NAMALWA (cell line): ENCODE results near the gene CADM1.
A peak's percentile ranks its signal among the peaks of the same experiment; 100 is the strongest.

Experiments
- DNase-seq: peaks from one replicate; pipeline ENCODE4 v3.0.0-alpha.2; 2015; ENCODE audit warnings: low spot score

CADM1 gene

GRCh38 chr11:115148691-115149090 is 355.5 kb downstream of the CADM1 start:
- no peak for DNase-seq

- DNase-seq = no peak
These were observed 356.1 kb downstream of the CADM1 start for GRCh38 chr11:115148101-115148500.

- no peak for DNase-seq
These were observed 356.9 kb downstream of the CADM1 start for GRCh38 chr11:115147243-115147807.

- DNase-seq = no peak
These were observed 357.8 kb downstream of the CADM1 start for GRCh38 chr11:115146425-115146824.

DNA sequence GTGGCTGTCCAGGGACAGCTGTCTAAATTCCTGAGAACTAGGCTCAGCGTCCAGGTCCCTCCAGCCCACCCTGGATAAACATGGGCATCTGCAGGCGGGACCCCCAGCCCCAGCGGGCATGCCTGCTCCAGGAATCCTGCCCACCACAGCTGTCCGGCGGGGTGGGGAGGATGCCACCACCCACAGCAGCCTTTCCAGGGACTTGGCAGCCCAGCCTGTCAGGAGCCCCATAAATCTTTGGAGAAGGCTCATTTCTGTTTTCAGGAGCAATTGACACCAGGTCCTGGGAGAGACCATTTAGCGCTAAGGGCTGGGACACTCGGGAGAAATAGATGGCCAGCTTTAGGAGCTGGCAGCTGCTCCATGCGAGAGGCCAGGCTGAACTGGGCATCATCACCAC is 358.9 kb downstream of the CADM1 start:
- no peak for DNase-seq

DNA sequence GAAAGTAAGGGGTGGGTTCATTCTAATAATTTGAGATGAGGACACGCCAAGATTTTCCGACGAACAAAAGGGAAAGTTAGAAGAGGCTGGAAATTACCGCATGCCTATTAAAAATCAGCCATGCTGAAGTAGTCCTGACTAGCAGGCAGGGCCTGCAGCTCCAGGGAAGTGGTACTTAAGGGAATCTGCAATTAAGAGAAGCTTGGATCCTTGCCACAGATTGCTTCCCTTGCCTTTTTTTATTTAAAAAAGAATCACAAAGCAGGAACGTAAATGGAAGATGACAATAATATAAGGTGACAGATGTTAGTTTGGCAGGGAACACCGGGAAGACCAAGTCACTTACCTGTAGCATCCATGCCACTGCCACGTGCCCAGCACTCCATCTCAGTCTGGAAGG is 359.3 kb downstream of the CADM1 start:
- DNase-seq = no peak

DNA sequence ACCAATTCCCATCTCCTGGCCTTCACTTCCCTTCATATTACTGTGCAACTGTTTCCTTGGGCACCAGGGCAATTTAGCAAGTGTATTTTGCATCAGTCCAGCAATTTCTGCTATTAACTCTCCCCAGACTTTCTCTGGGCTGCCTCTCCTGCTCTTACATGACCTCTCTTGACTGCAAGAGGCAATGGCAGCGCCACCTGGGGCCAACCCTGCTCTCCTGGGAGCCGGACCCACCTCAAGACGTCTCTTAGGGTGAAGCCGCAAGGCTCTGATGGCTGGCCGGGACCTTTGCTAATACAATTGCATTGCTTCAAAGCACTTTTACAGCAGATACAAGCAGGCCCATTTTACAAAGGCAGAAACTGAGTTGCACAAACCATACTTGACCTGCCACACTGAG is 360.2 kb downstream of the CADM1 start:
- no peak for DNase-seq

- no peak for DNase-seq
These were observed 362.7 kb downstream of the CADM1 start for GRCh38 chr11:115141231-115142114.

GRCh38 chr11:115135936-115136335 is 368.3 kb downstream of the CADM1 start:
- no peak for DNase-seq

DNA sequence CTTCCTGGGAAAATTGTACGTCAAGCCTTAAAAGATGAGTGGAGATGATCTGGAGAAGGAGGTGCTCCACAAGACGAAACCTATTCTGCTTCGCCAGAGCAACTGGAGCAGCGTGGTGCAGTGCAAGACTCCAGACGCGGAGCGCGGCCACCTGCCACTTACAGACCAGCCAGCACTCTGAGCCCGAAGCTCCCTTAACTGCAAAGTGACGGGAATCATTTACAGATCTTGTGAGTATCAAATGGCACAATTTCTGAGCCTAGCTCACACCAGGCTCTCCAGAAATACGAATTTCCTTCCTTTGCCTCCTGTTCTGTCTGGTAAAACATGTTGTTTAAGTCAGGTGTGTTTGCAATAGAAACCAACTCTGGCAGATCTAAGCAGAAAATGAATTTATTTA is 369.3 kb downstream of the CADM1 start:
- no peak for DNase-seq

DNA sequence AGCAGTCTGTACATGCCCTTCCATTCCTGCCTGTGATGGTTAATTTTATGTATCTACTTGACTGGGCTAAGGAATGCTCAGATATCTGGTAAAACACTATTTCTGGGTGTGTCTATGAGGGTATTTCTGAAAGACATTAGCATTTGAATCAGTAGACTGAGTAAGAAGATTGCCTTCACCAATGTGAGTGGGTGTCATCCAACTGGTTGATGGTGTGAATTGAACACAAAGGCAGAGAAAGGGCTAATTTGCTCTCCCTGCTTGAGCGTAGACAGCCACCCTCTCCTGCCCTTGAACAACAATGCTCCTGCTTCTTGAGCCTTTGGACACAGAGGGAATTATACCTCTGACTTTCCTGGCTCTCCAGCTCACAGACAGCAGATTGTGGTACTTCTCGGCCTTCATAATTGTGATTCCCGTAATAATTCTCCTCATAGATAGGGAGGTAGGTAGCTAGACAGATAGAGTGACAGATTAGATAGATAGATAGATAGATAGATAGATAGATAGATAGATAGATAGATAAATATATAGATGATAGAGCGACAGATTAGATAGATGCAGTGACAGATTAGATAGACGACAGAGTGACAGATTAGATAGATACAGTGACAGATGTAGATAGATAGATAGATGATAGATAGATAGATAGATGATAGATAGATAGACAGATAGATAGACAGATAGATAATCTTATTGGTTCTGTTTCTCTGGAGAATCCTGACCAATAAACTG is 370.6 kb downstream of the CADM1 start:
- DNase-seq = no peak

GRCh38 chr11:115132436-115133228 is 371.6 kb downstream of the CADM1 start:
- DNase-seq = peak; percentile 19

GRCh38 chr11:115129473-115130289 is 374.5 kb downstream of the CADM1 start:
- DNase-seq = no peak

DNA sequence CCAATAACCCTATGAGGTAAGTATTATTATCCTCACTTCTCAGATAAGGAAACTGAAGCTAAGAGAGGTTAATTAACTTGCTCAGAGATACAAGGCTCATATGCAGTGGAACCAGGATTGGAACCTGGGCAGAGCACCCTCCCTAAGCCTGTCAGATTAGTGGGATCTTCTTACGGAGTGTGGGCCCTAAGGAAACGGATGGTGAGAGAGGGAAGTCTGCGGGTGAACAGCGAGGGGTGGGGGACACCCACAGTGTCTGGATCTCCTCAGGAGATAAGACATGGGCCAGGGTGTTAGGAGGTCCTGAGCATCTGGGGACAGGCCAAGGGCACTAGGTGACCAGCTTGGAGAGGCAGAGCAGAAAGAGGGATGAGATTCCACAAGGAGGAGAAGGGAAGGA is 376.0 kb downstream of the CADM1 start:
- DNase-seq = no peak

DNA sequence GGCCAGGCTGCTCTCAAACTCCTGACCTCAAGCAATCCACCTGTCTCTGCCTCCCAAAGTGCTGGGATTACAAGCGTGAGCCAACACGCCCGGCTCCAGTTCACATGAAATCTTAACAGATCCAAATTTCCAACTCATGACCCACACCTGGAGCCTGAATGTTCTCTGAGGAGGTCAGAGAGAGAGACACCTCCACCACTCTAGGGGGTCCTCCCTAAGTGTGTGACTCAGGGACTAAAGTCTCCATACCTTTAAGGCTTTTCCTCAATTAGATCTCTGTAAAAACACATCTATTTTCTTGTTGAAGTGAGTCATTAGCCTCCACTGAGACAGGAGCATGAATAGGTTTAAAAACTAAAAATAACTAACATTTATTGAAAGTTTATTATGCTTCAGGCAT is 376.4 kb downstream of the CADM1 start:
- no peak for DNase-seq

- peak; percentile 13 for DNase-seq
These were observed 377.6 kb downstream of the CADM1 start for GRCh38 chr11:115126515-115127208.

DNA sequence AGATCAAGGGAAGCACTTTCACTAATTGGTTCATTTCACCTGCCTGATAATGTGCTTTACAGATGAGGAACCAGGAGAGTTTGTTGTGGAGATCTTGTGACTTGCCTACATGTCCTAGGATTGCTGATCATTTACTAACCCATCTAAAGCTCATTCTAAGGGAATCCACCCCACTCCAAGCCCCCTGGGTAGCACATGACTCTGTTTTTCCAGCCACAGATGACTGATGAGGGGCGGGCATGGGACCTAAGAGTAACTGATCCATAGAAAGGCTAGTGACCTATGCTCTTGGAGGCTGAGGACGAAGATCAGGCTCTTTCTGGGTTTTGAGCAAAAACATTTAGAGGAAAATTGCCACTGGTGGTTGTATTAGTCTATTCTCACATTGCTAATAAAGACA is 378.1 kb downstream of the CADM1 start:
- no peak for DNase-seq

DNA sequence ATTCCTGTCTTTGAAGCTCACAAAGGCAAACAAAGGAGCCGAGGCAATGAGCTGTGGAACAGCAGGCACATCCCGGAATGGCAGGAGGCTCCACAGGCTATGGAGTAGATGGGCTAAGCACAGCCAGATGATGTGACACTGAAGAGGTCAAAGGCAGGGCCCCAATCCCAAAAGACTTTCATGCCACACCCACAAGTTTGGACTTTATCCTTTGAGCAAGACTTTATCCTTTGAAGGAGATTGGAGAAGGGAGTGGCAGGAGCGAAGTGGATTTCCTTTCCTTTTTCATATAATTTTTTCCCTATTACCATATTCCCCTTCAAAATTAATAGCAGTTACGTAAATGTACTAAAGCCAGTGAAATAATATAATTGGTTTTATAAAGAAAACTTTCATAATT is 379.4 kb downstream of the CADM1 start:
- DNase-seq = no peak

DNA sequence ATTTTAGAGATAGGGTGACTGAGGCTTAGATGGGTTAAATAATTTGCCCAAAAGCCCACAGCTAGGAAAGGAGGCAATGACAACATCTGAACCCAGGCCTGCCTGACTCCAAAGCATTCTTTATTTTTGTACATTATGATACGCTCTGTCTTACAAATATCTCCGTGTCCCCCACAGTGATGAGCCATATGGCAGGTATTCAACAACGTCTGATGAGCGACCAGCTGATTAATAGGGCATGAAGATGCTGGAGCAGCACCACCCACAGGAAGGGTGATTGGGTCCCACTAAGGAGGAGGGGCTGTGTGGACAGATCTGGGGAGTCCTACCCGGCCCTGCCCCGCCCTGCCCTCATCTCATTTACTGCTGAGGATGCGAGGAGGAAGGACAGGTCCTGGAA is 380.6 kb downstream of the CADM1 start:
- no peak for DNase-seq

GRCh38 chr11:115122274-115122673 is 381.9 kb downstream of the CADM1 start:
- DNase-seq = no peak
